ENCODE measurements around the gene MAML3. TPM values are rescaled to one million over a fixed set of nuclear protein-coding genes. Genes with fewer than 3 reads are reported as not detected.
"Not testable (repeated sequence)": the region's sequence is repeated elsewhere in the genome, so short reads cannot be mapped to it uniquely, and the experiment has no call there.

MAML3 gene
- total and polyA plus RNA-seq, 3 experiments from 2014 or later = 0.44 to 0.57 (median 0.52) TPM

- H3K4me1 ChIP-seq (ENCODE audit: insufficient read depth, low read length); CTCF ChIA-PET; H3K4me3 ChIP-seq (ENCODE audit: low read length); H3K27me3 ChIP-seq (ENCODE audit: insufficient read depth, low read length, poor library complexity, severe bottlenecking); H3K36me3 ChIP-seq (ENCODE audit: insufficient read depth, low read length); H3K4me3 Mint-ChIP-seq; H3K36me3 Mint-ChIP-seq; H3K27ac ChIP-seq (ENCODE audit: low read depth, low read length); H3K9me3 Mint-ChIP-seq; H3K27me3 Mint-ChIP-seq; H3K9me3 ChIP-seq (ENCODE audit: low read length); H3K4me1 Mint-ChIP-seq; H3K27ac Mint-ChIP-seq; DNase-seq: not testable (repeated sequence)
- POLR2A ChIA-PET = interaction anchor here (0.7 kb wide), 1 partner anchor 242 kb away, joined by 4 read pairs; no protein-coding TSS in a partner anchor
These were observed 455.6 kb downstream of the MAML3 start for GRCh38 chr4:139698167-139698925.

GRCh38 chr4:139696491-139696890 is 457.5 kb downstream of the MAML3 start:
- Histone ChIP-seq H3K4me1 (ENCODE audit: insufficient read depth, low read length) (no peaks in the 10 kb centered on the region), H3K36me3 (ENCODE audit: insufficient read depth, low read length) (no peaks in the 10 kb centered on the region), H3K27me3 (ENCODE audit: insufficient read depth, low read length, poor library complexity, severe bottlenecking) (no peaks in the 10 kb centered on the region), H3K4me3 (ENCODE audit: low read length) (no peak overlapping the region), H3K27ac (ENCODE audit: low read depth, low read length) (no peak overlapping the region), H3K9me3 (ENCODE audit: low read length) (no peaks in the 10 kb centered on the region)
- Mint-ChIP-seq H3K4me1 (no peaks in the 10 kb centered on the region), H3K4me3 (no peak overlapping the region), H3K27ac (no peak overlapping the region), H3K27me3 (peaks cover 0 to 4% of the 10 kb centered on the region in 2 donors), H3K36me3 (peaks cover 1 to 5% (median 4%) of the 10 kb centered on the region in 3 donors), H3K9me3 (peaks cover 0 to 7% (median 2%) of the 10 kb centered on the region in 5 donors)
- CTCF ChIA-PET = no interaction called here
- DNase-seq = no peak
- POLR2A ChIA-PET = no interaction called here

- Mint-ChIP-seq H3K36me3 (peaks cover 1 to 5% (median 4%) of the 10 kb centered on the region in 3 donors), H3K27ac (no peak overlapping the region), H3K9me3 (peaks cover 0 to 7% (median 2%) of the 10 kb centered on the region in 5 donors), H3K27me3 (peaks cover 0 to 4% of the 10 kb centered on the region in 2 donors), H3K4me1 (no peaks in the 10 kb centered on the region), H3K4me3 (no peak overlapping the region)
- CTCF ChIA-PET = no interaction called here
- Histone ChIP-seq H3K4me3 (ENCODE audit: low read length) (no peak overlapping the region), H3K9me3 (ENCODE audit: low read length) (no peaks in the 10 kb centered on the region), H3K36me3 (ENCODE audit: insufficient read depth, low read length) (no peaks in the 10 kb centered on the region), H3K27me3 (ENCODE audit: insufficient read depth, low read length, poor library complexity, severe bottlenecking) (no peaks in the 10 kb centered on the region), H3K4me1 (ENCODE audit: insufficient read depth, low read length) (no peaks in the 10 kb centered on the region), H3K27ac (ENCODE audit: low read depth, low read length) (no peak overlapping the region)
- DNase-seq = no peak
- POLR2A ChIA-PET = no interaction called here
These were observed 459.4 kb downstream of the MAML3 start for GRCh38 chr4:139694522-139695107.

- Histone ChIP-seq H3K9me3 (ENCODE audit: low read length) (no peaks in the 10 kb centered on the region), H3K4me3 (ENCODE audit: low read length) (no peak overlapping the region), H3K4me1 (ENCODE audit: insufficient read depth, low read length) (no peaks in the 10 kb centered on the region), H3K27ac (ENCODE audit: low read depth, low read length) (no peak overlapping the region), H3K27me3 (ENCODE audit: insufficient read depth, low read length, poor library complexity, severe bottlenecking) (no peaks in the 10 kb centered on the region), H3K36me3 (ENCODE audit: insufficient read depth, low read length) (no peaks in the 10 kb centered on the region)
- Mint-ChIP-seq H3K27ac (no peak overlapping the region), H3K36me3 (peaks cover 0 to 3% (median 0%) of the 10 kb centered on the region in 3 donors), H3K4me3 (no peak overlapping the region), H3K9me3 (peaks cover 0 to 7% (median 1%) of the 10 kb centered on the region in 5 donors), H3K27me3 (peaks cover 0 to 4% of the 10 kb centered on the region in 2 donors), H3K4me1 (no peaks in the 10 kb centered on the region)
- ChIA-PET POLR2A (no interaction called here), CTCF (no interaction called here)
- no peak for DNase-seq
These were observed 461.5 kb downstream of the MAML3 start for GRCh38 chr4:139692309-139693012.

- Histone ChIP-seq H3K4me1 (ENCODE audit: insufficient read depth, low read length) (no peaks in the 10 kb centered on the region), H3K4me3 (ENCODE audit: low read length) (no peak overlapping the region), H3K27ac (ENCODE audit: low read depth, low read length) (no peak overlapping the region), H3K9me3 (ENCODE audit: low read length) (no peaks in the 10 kb centered on the region), H3K36me3 (ENCODE audit: insufficient read depth, low read length) (no peaks in the 10 kb centered on the region), H3K27me3 (ENCODE audit: insufficient read depth, low read length, poor library complexity, severe bottlenecking) (no peaks in the 10 kb centered on the region)
- no peak overlapping the region for H3K27ac Mint-ChIP-seq
- ChIA-PET CTCF (no interaction called here), POLR2A (no interaction called here)
- no peak overlapping the region for H3K4me3 Mint-ChIP-seq
- H3K4me1 Mint-ChIP-seq = peaks cover 0 to under 1% (median 0%) of the 10 kb centered on the region in 3 donors
- DNase-seq = no peak
- no peaks in the 10 kb centered on the region for H3K9me3 Mint-ChIP-seq
- H3K36me3 Mint-ChIP-seq = no peaks in the 10 kb centered on the region
- peaks cover 0 to 8% of the 10 kb centered on the region in 2 donors for H3K27me3 Mint-ChIP-seq
These were observed 463.6 kb downstream of the MAML3 start for GRCh38 chr4:139690419-139690818.

GRCh38 chr4:139689093-139689722 is 464.8 kb downstream of the MAML3 start:
- Mint-ChIP-seq H3K9me3 (no peaks in the 10 kb centered on the region), H3K27ac (no peak overlapping the region), H3K4me3 (no peak overlapping the region), H3K27me3 (peaks cover 0 to 8% of the 10 kb centered on the region in 2 donors), H3K4me1 (peaks cover 0 to 6% (median 5%) of the 10 kb centered on the region in 3 donors), H3K36me3 (no peaks in the 10 kb centered on the region)
- H3K36me3 ChIP-seq (ENCODE audit: insufficient read depth, low read length) = no peaks in the 10 kb centered on the region
- H3K9me3 ChIP-seq (ENCODE audit: low read length) = no peaks in the 10 kb centered on the region
- H3K4me1 ChIP-seq (ENCODE audit: insufficient read depth, low read length) = no peaks in the 10 kb centered on the region
- H3K27ac ChIP-seq (ENCODE audit: low read depth, low read length) = no peak overlapping the region
- DNase-seq = no peak
- no peaks in the 10 kb centered on the region for H3K27me3 ChIP-seq (ENCODE audit: insufficient read depth, low read length, poor library complexity, severe bottlenecking)
- ChIA-PET CTCF (interaction anchor here (0.7 kb wide), 1 partner anchor 29 kb away, joined by 3 read pairs; no protein-coding TSS in a partner anchor), POLR2A (no interaction called here)
- no peak overlapping the region for H3K4me3 ChIP-seq (ENCODE audit: low read length)

GRCh38 chr4:139686988-139687387 is 467.0 kb downstream of the MAML3 start:
- CTCF ChIA-PET = no interaction called here
- POLR2A ChIA-PET = no interaction called here
- Histone ChIP-seq H3K4me3 (ENCODE audit: low read length) (no peak overlapping the region), H3K27me3 (ENCODE audit: insufficient read depth, low read length, poor library complexity, severe bottlenecking) (no peaks in the 10 kb centered on the region), H3K4me1 (ENCODE audit: insufficient read depth, low read length) (no peaks in the 10 kb centered on the region), H3K36me3 (ENCODE audit: insufficient read depth, low read length) (no peaks in the 10 kb centered on the region), H3K27ac (ENCODE audit: low read depth, low read length) (no peak overlapping the region), H3K9me3 (ENCODE audit: low read length) (no peaks in the 10 kb centered on the region)
- no peak overlapping the region for H3K27ac Mint-ChIP-seq
- H3K9me3 Mint-ChIP-seq = no peaks in the 10 kb centered on the region
- DNase-seq = no peak
- peaks cover 1 to 4% of the 10 kb centered on the region in 2 donors for H3K27me3 Mint-ChIP-seq
- no peak overlapping the region for H3K4me3 Mint-ChIP-seq
- peaks cover 0 to 10% (median 5%) of the 10 kb centered on the region in 3 donors for H3K4me1 Mint-ChIP-seq
- peaks cover 0 to 10% (median 5%) of the 10 kb centered on the region in 3 donors for H3K36me3 Mint-ChIP-seq

- no peaks in the 10 kb centered on the region for H3K27me3 ChIP-seq (ENCODE audit: insufficient read depth, low read length, poor library complexity, severe bottlenecking)
- H3K36me3 ChIP-seq (ENCODE audit: insufficient read depth, low read length) = no peaks in the 10 kb centered on the region
- Mint-ChIP-seq H3K9me3 (no peaks in the 10 kb centered on the region), H3K27ac (peak overlapping the region in 1 of 8 donors; percentile 72), H3K36me3 (peaks cover 0 to 11% (median 5%) of the 10 kb centered on the region in 3 donors), H3K27me3 (peaks cover 1 to 4% of the 10 kb centered on the region in 2 donors), H3K4me3 (no peak overlapping the region), H3K4me1 (peaks cover 0 to 10% (median 5%) of the 10 kb centered on the region in 3 donors)
- POLR2A ChIA-PET = no interaction called here
- no peak overlapping the region for H3K4me3 ChIP-seq (ENCODE audit: low read length)
- no peaks in the 10 kb centered on the region for H3K4me1 ChIP-seq (ENCODE audit: insufficient read depth, low read length)
- CTCF ChIA-PET = no interaction called here
- H3K9me3 ChIP-seq (ENCODE audit: low read length) = no peaks in the 10 kb centered on the region
- DNase-seq = no peak
- H3K27ac ChIP-seq (ENCODE audit: low read depth, low read length) = no peak overlapping the region
These were observed 467.9 kb downstream of the MAML3 start for GRCh38 chr4:139686130-139686529.

All from CD8-positive, alpha-beta memory T cell (primary cell).